Peyer's patch (tissue), 4 donors: ENCODE results near the gene SLC12A8.

ENCODE experiments used
- CTCF ChIP-seq, 6 experiments: fragments of 450-650 bp in 4 of 6; fragments of 200-600 bp in 2 of 6; sonication (generic) in 1 of 6; IDR thresholded peaks; one replicate each; pipeline ENCODE4 v1.5.1; 2017 to 2019; ENCODE audit warnings: antibody characterized with exemption in 6 of 6, mild to moderate bottlenecking in 3 of 6, moderate library complexity in 1 of 6
- POLR2A ChIP-seq, 2 donors: fragments of 450-650 bp; IDR thresholded peaks; one replicate each; pipeline ENCODE4 v1.5.1; 2017; ENCODE audit warnings: antibody characterized with exemption in 2 of 2, mild to moderate bottlenecking in 2 of 2, moderate library complexity in 2 of 2

GRCh38 chr3:125072749-125073389, 139.7 kb downstream of the SLC12A8 start:
- TF ChIP-seq CTCF (IDR thresholded peaks at IDR 0.05) = no peak
- no peak for TF ChIP-seq POLR2A (IDR thresholded peaks at IDR 0.05)
